GM23338 (cell line): ENCODE results near the gene LAPTM4A.

Experiments
- CREB1 ChIP-seq: fragments of 250-450 bp; sonication (Bioruptor Pico); IDR thresholded peaks from 2 replicates; pipeline ENCODE4 v1.5.0; 2020; ENCODE audit warnings: low read depth, mild to moderate bottlenecking, moderate library complexity
- CTCF ChIP-seq, 2 experiments: fragments of 200-600 bp in 1 of 2; sonication (generic) in 1 of 2; conservative IDR thresholded peaks; 2 replicates each; pipeline versions ENCODE4 v1.5.1 to v1.6.1; 2016 to 2017; ENCODE audit warnings: antibody characterized with exemption in 2 of 2, low read depth in 2 of 2, mild to moderate bottlenecking in 2 of 2, moderate library complexity in 1 of 2
- EZH2 ChIP-seq: fragments of 200-600 bp; sonication (generic); IDR thresholded peaks from one replicate; pipeline ENCODE4 v1.8.0; 2017; ENCODE audit warnings: antibody characterized with exemption, mild to moderate bottlenecking, low read depth; ENCODE audit not compliant: unreplicated experiment
- EZH2phosphoT487 ChIP-seq: fragments of 200-600 bp; sonication (generic); IDR thresholded peaks from one replicate; pipeline ENCODE4 v1.8.1; 2018; ENCODE audit warnings: antibody characterized with exemption; ENCODE audit not compliant: unreplicated experiment
- JUNB ChIP-seq: IDR thresholded peaks from one replicate; pipeline ENCODE4 v1.6.1; 2016; ENCODE audit warnings: antibody characterized with exemption; ENCODE audit not compliant: unreplicated experiment
- NANOG ChIP-seq: IDR thresholded peaks from 2 replicates; pipeline ENCODE4 v1.6.1; 2016; ENCODE audit warnings: antibody characterized with exemption, borderline replicate concordance
- POLR2AphosphoS5 ChIP-seq: IDR thresholded peaks from 2 replicates; pipeline ENCODE4 v1.6.1; 2016; ENCODE audit warnings: antibody characterized with exemption, low read depth
- REST ChIP-seq: IDR thresholded peaks from one replicate; pipeline ENCODE4 v1.6.1; 2018; ENCODE audit warnings: antibody characterized with exemption; ENCODE audit not compliant: unreplicated experiment
- ZNF114 ChIP-seq: fragments of 250-450 bp; sonication (Bioruptor Pico); IDR thresholded peaks from 2 replicates; pipeline ENCODE4 v1.5.0; 2020; ENCODE audit warnings: mild to moderate bottlenecking, moderate library complexity

- no peak for TF ChIP-seq CTCF (conservative IDR thresholded peaks at IDR 0.05; ENCODE audit: low read depth in 2 of 2)
- TF ChIP-seq POLR2AphosphoS5 = no peak
- no peak for TF ChIP-seq EZH2
- no peak for TF ChIP-seq REST
- TF ChIP-seq EZH2phosphoT487 = no peak
- TF ChIP-seq CREB1 (CRISPR knock-in tag) = no peak
- TF ChIP-seq NANOG = no peak
- TF ChIP-seq JUNB = no peak
- no peak for TF ChIP-seq ZNF114 (CRISPR knock-in tag)
These were observed 6.7 kb downstream of the LAPTM4A start for GRCh38 chr2:20044778-20045177.
